Caco-2 (cell line): ENCODE data around the gene SVEP1. TPM values are rescaled to one million over a fixed set of nuclear protein-coding genes. Genes with fewer than 3 reads are reported as not detected.

Source experiments
- BruUV-seq: library from RNA; stranded (reverse); fragments of 400-500 nt; replicated peaks from 2 replicates; lab custom pipeline; 2021; lab: Mats Ljungman, UMichigan
- CTCF ChIA-PET: fragments of 300-600 bp; sonication (Branson Sonifier 250); formaldehyde crosslinking; loops from one replicate; lab custom pipeline; 2022; ENCODE audit warnings: antibody characterized with exemption; lab: Charles Lee
- POLR2A ChIA-PET: fragments of 300-600 bp; sonication (Branson Sonifier 250); formaldehyde crosslinking; loops from one replicate; lab custom pipeline; 2022; ENCODE audit warnings: antibody characterized with exemption; lab: Charles Lee
- DNase-seq, 2 experiments: peaks; one replicate each; pipeline versions ENCODE4 v3.0.0 to v3.0.0-alpha.2; 2020 to 2022
- H3K27me3 ChIP-seq: replicated peaks from 2 replicates; pipeline ENCODE4 v1.6.0; 2011; ENCODE audit warnings: low read length; ENCODE audit not compliant: control insufficient read depth, insufficient read depth
- H3K36me3 ChIP-seq: 2 replicates; pipeline ENCODE4 v1.5.1; 2011; ENCODE audit warnings: low read length; ENCODE audit not compliant: control insufficient read depth, insufficient read depth
- H3K4me1 ChIP-seq: fragments of 250-450 bp; sonication (Bioruptor Pico); 2 replicates; pipeline ENCODE4 v1.5.1; 2020; ENCODE audit warnings: mild to moderate bottlenecking
- H3K4me3 ChIP-seq: 2 replicates; pipeline ENCODE4 v1.5.1; 2011; ENCODE audit warnings: low read depth, mild to moderate bottlenecking, control low read depth, low read length
- H3K9me3 ChIP-seq: fragments of 250-450 bp; sonication (Bioruptor Pico); 2 replicates; pipeline ENCODE4 v1.5.1; 2020; ENCODE audit warnings: mild to moderate bottlenecking, moderate library complexity
- H3K27ac Mint-ChIP-seq: one replicate; pipeline ENCODE4 v1.8.0; 2022; ENCODE audit warnings: mixed read lengths; ENCODE audit not compliant: unreplicated experiment
- H3K27me3 Mint-ChIP-seq: one replicate; pipeline ENCODE4 v1.8.0; 2022; ENCODE audit warnings: mixed read lengths; ENCODE audit not compliant: insufficient read depth, unreplicated experiment
- H3K36me3 Mint-ChIP-seq: one replicate; pipeline ENCODE4 v1.8.0; 2022; ENCODE audit warnings: mild to moderate bottlenecking, mixed read lengths; ENCODE audit not compliant: insufficient read depth, unreplicated experiment
- H3K4me1 Mint-ChIP-seq: one replicate; pipeline ENCODE4 v1.8.0; 2022; ENCODE audit warnings: low read depth, mixed read lengths; ENCODE audit not compliant: unreplicated experiment
- H3K4me3 Mint-ChIP-seq: one replicate; pipeline ENCODE4 v1.8.0; 2022; ENCODE audit warnings: mild to moderate bottlenecking, moderate library complexity, mixed read lengths; ENCODE audit not compliant: unreplicated experiment
- H3K9me3 Mint-ChIP-seq: one replicate; pipeline ENCODE4 v1.8.0; 2022; ENCODE audit warnings: mixed read lengths; ENCODE audit not compliant: unreplicated experiment
- CTCF ChIP-seq, 2 experiments: fragments of 200-600 bp in 1 of 2; IDR thresholded peaks; 1 replicate in 1 of 2; 2 replicates in 1 of 2; pipeline versions ENCODE4 v1.5.1 to v1.8.0; 2011 to 2022; ENCODE audit warnings: antibody characterized with exemption in 1 of 2, control low read depth in 1 of 2, inconsistent platforms in 1 of 2, low read depth in 1 of 2, low read length in 1 of 2, mild to moderate bottlenecking in 1 of 2, moderate library complexity in 1 of 2; ENCODE audit not compliant: insufficient read depth in 1 of 2, severe bottlenecking in 1 of 2, unreplicated experiment in 1 of 2
- intact Hi-C: fragments of 100-400 bp; cut with micrococcal nuclease; formaldehyde crosslinking; loops from one replicate; pipeline ENCODE4 v1.10.0; 2022; ENCODE audit not compliant: unreplicated experiment
- total RNA-seq: library from RNA; stranded (reverse); gene quantifications from 2 replicates; pipeline ENCODE4 v1.2.3, GENCODE V29; 2022

Gene SVEP1
- total RNA-seq, 1 experiment from 2014 or later, result 2.9 TPM

GRCh38 chr9:110606179-110606790, 26.7 kb upstream of the SVEP1 start:
- H3K27me3 ChIP-seq, result no peaks in the 10 kb centered on the region
- H3K27ac Mint-ChIP-seq, result no peak overlapping the region
- H3K9me3 Mint-ChIP-seq, result no peaks in the 10 kb centered on the region
- no TSS peak for BruUV-seq
- H3K36me3 ChIP-seq, result no peaks in the 10 kb centered on the region
- POLR2A ChIA-PET, result no interaction called here
- intact Hi-C loops, result no loop called here
- H3K4me3 ChIP-seq, result no peak overlapping the region
- no peaks in the 10 kb centered on the region for H3K9me3 ChIP-seq
- no peaks in the 10 kb centered on the region for H3K4me1 Mint-ChIP-seq
- CTCF ChIA-PET, result interaction anchor here (0.7 kb wide), 1 partner anchor 255 kb away, joined by 9 read pairs; no protein-coding TSS in a partner anchor
- no peak for TF ChIP-seq CTCF (IDR thresholded peaks at IDR 0.05; ENCODE audit: insufficient read depth in 1 of 2, low read depth in 1 of 2, low read length in 1 of 2, severe bottlenecking in 1 of 2, unreplicated experiment in 1 of 2)
- DNase-seq, result no peak
- no peaks in the 10 kb centered on the region for H3K36me3 Mint-ChIP-seq
- no peaks in the 10 kb centered on the region for H3K4me1 ChIP-seq
- no peaks in the 10 kb centered on the region for H3K27me3 Mint-ChIP-seq
- H3K4me3 Mint-ChIP-seq, result no peak overlapping the region

- CTCF ChIA-PET, result interaction anchor here (0.7 kb wide), 1 partner anchor 256 kb away, joined by 9 read pairs; no protein-coding TSS in a partner anchor
- Mint-ChIP-seq H3K36me3 (no peaks in the 10 kb centered on the region), H3K9me3 (no peaks in the 10 kb centered on the region), H3K4me1 (no peaks in the 10 kb centered on the region), H3K4me3 (no peak overlapping the region), H3K27me3 (no peaks in the 10 kb centered on the region), H3K27ac (no peak overlapping the region)
- POLR2A ChIA-PET, result no interaction called here
- H3K27me3 ChIP-seq, result no peaks in the 10 kb centered on the region
- no peak for DNase-seq
- intact Hi-C loops, result no loop called here
- H3K4me1 ChIP-seq, result no peaks in the 10 kb centered on the region
- no peak for TF ChIP-seq CTCF (IDR thresholded peaks at IDR 0.05; ENCODE audit: insufficient read depth in 1 of 2, low read depth in 1 of 2, low read length in 1 of 2, severe bottlenecking in 1 of 2, unreplicated experiment in 1 of 2)
- no peaks in the 10 kb centered on the region for H3K36me3 ChIP-seq
- BruUV-seq, result no TSS peak
- no peak overlapping the region for H3K4me3 ChIP-seq
- H3K9me3 ChIP-seq, result no peaks in the 10 kb centered on the region
Observed at GRCh38 chr9:110605565-110605964, 26.0 kb upstream of the SVEP1 start.

- DNase-seq, result no peak
- Mint-ChIP-seq H3K4me1 (no peaks in the 10 kb centered on the region), H3K27ac (no peak overlapping the region), H3K9me3 (no peaks in the 10 kb centered on the region), H3K27me3 (no peaks in the 10 kb centered on the region), H3K36me3 (no peaks in the 10 kb centered on the region), H3K4me3 (no peak overlapping the region)
- ChIA-PET CTCF (no interaction called here), POLR2A (no interaction called here)
- H3K4me3 ChIP-seq, result no peak overlapping the region
- BruUV-seq, result no TSS peak
- H3K4me1 ChIP-seq, result no peaks in the 10 kb centered on the region
- H3K27me3 ChIP-seq, result no peaks in the 10 kb centered on the region
- intact Hi-C loops, result no loop called here
- no peaks in the 10 kb centered on the region for H3K9me3 ChIP-seq
- H3K36me3 ChIP-seq, result no peaks in the 10 kb centered on the region
- TF ChIP-seq CTCF (IDR thresholded peaks at IDR 0.05; ENCODE audit: insufficient read depth in 1 of 2, low read depth in 1 of 2, low read length in 1 of 2, severe bottlenecking in 1 of 2, unreplicated experiment in 1 of 2), result no peak
Observed at GRCh38 chr9:110604171-110604601, 24.6 kb upstream of the SVEP1 start.
